Endodermal cell (in vitro differentiated cells): ENCODE results near the gene UPP1. TPM values are rescaled to one million over a fixed set of nuclear protein-coding genes. Genes with fewer than 3 reads are reported as not detected.

Experiments
- DNase-seq: peaks from one replicate; pipeline ENCODE4 v3.0.0-alpha.2; 2017
- H3K27ac ChIP-seq: 2 replicates; pipeline ENCODE4 v1.5.1; 2013; ENCODE audit warnings: mild to moderate bottlenecking, low read depth, low read length, moderate library complexity
- H3K27me3 ChIP-seq: 2 replicates; pipeline ENCODE4 v1.6.1; 2013; ENCODE audit warnings: mild to moderate bottlenecking, low read length, moderate library complexity; ENCODE audit not compliant: insufficient read depth, control insufficient read depth, poor library complexity, severe bottlenecking
- H3K36me3 ChIP-seq: 2 replicates; pipeline ENCODE4 v1.7.0; 2013; ENCODE audit warnings: mild to moderate bottlenecking, low read length, moderate library complexity; ENCODE audit not compliant: control insufficient read depth, insufficient read depth
- H3K4me1 ChIP-seq: one replicate; pipeline ENCODE4 v1.7.0; 2013; ENCODE audit warnings: low read length; ENCODE audit not compliant: control insufficient read depth, insufficient read depth
- H3K4me3 ChIP-seq: 2 replicates; pipeline ENCODE4 v1.5.1; 2013; ENCODE audit warnings: mild to moderate bottlenecking, low read length, moderate library complexity
- H3K9ac ChIP-seq: 2 replicates; pipeline ENCODE4 v1.6.1; 2013; ENCODE audit warnings: mild to moderate bottlenecking, low read length, moderate library complexity; ENCODE audit not compliant: poor library complexity, severe bottlenecking; ENCODE audit errors: extremely low read depth
- H3K9me3 ChIP-seq: 2 replicates; pipeline ENCODE4 v1.6.1; 2013; ENCODE audit warnings: mild to moderate bottlenecking, low read length, moderate library complexity; ENCODE audit not compliant: control insufficient read depth
- H3K27ac Mint-ChIP-seq: 2 replicates; pipeline ENCODE4 v1.8.0; 2020; ENCODE audit warnings: mixed read lengths
- H3K27me3 Mint-ChIP-seq: 2 replicates; pipeline ENCODE4 v1.8.0; 2021; ENCODE audit warnings: mild to moderate bottlenecking, mixed read lengths; ENCODE audit not compliant: insufficient read depth
- H3K36me3 Mint-ChIP-seq: 2 replicates; pipeline ENCODE4 v1.8.0; 2020; ENCODE audit warnings: low read depth, mixed read lengths
- H3K4me1 Mint-ChIP-seq: 2 replicates; pipeline ENCODE4 v1.8.0; 2020; ENCODE audit warnings: mixed read lengths
- H3K4me3 Mint-ChIP-seq: 2 replicates; pipeline ENCODE4 v1.8.0; 2020; ENCODE audit warnings: mild to moderate bottlenecking, moderate library complexity, mixed read lengths
- H3K9me3 Mint-ChIP-seq: 2 replicates; pipeline ENCODE4 v1.8.0; 2020; ENCODE audit warnings: mild to moderate bottlenecking, mixed read lengths
- CTCF ChIP-seq: fragments of 200-600 bp; sonication (generic); conservative IDR thresholded peaks from 2 replicates; pipeline ENCODE4 v1.5.0; 2021; ENCODE audit warnings: antibody characterized with exemption, mild to moderate bottlenecking
- WGBS, 2 experiments: methylation state at CpG; one replicate each; pipeline versions ENCODE4 v1.1.5 to v1.1.7; 2013; ENCODE audit warnings: missing lambda C conversion rate in 2 of 2, mixed read lengths in 1 of 2; ENCODE audit not compliant: insufficient coverage in 1 of 2, insufficient read length in 1 of 2; 5-methylcytosine and 5-hydroxymethylcytosine counted together
- total RNA-seq, 2 donors: library from RNA; stranded (reverse); fragmentation: NEBNext Ultra II Directional in 1 of 2; extraction: Animal tissue kit (Norgen Biotek cat#: 25700) in 1 of 2; gene quantifications; 2 replicates in 1 of 2; 3 replicates in 1 of 2; pipeline ENCODE4 v1.2.1, GENCODE V29; 2021

The UPP1 gene
- total RNA-seq, 2 donors from 2014 or later, result 40.5 to 46.3 TPM

GRCh38 chr7:48045195-48045765, 43.8 kb upstream of the UPP1 start:
- no peak for DNase-seq
- 81 to 82% methylated on average over 6 to 9 of the region's 9 CpGs for WGBS, 2 experiments
- Histone ChIP-seq H3K9ac (no peak overlapping the region), H3K27ac (no peak overlapping the region), H3K9me3 (no peaks in the 10 kb centered on the region), H3K36me3 (no peaks in the 10 kb centered on the region), H3K4me1 (no peaks in the 10 kb centered on the region), H3K27me3 (no peaks in the 10 kb centered on the region), H3K4me3 (no peak overlapping the region)
- Mint-ChIP-seq H3K4me3 (no peak overlapping the region), H3K36me3 (no peaks in the 10 kb centered on the region), H3K27me3 (no peaks in the 10 kb centered on the region), H3K9me3 (no peaks in the 10 kb centered on the region), H3K4me1 (peaks cover 16% of the 10 kb centered on the region), H3K27ac (no peak overlapping the region)
- TF ChIP-seq CTCF, result no peak

- no peak for TF ChIP-seq CTCF
- Mint-ChIP-seq H3K27ac (no peak overlapping the region), H3K9me3 (no peaks in the 10 kb centered on the region), H3K36me3 (no peaks in the 10 kb centered on the region), H3K4me1 (peaks cover 11% of the 10 kb centered on the region), H3K4me3 (no peak overlapping the region), H3K27me3 (no peaks in the 10 kb centered on the region)
- Histone ChIP-seq H3K27ac (no peak overlapping the region), H3K4me1 (no peaks in the 10 kb centered on the region), H3K36me3 (no peaks in the 10 kb centered on the region), H3K27me3 (no peaks in the 10 kb centered on the region), H3K9ac (no peak overlapping the region), H3K4me3 (no peak overlapping the region), H3K9me3 (no peaks in the 10 kb centered on the region)
- 86 to 97% methylated on average over 11 to 14 of the region's 14 CpGs for WGBS, 2 experiments
- DNase-seq, result no peak
Observed at GRCh38 chr7:48046458-48046857, 42.6 kb upstream of the UPP1 start.

- no peak for DNase-seq
- H3K27me3 ChIP-seq, result no peaks in the 10 kb centered on the region
- no peak overlapping the region for H3K27ac ChIP-seq
- no peaks in the 10 kb centered on the region for H3K9me3 ChIP-seq
- no peak overlapping the region for H3K4me3 Mint-ChIP-seq
- H3K9me3 Mint-ChIP-seq, result no peaks in the 10 kb centered on the region
- H3K4me3 ChIP-seq, result no peak overlapping the region
- no peaks in the 10 kb centered on the region for H3K27me3 Mint-ChIP-seq
- no peaks in the 10 kb centered on the region for H3K36me3 Mint-ChIP-seq
- peaks cover 2% of the 10 kb centered on the region for H3K4me1 Mint-ChIP-seq
- no peaks in the 10 kb centered on the region for H3K36me3 ChIP-seq
- no peaks in the 10 kb centered on the region for H3K4me1 ChIP-seq
- 95 to 96% methylated on average over 8 of the region's 8 CpGs for WGBS, 2 experiments
- H3K27ac Mint-ChIP-seq, result no peak overlapping the region
- no peak for TF ChIP-seq CTCF
- H3K9ac ChIP-seq, result no peak overlapping the region
Observed at GRCh38 chr7:48048113-48048512, 41.0 kb upstream of the UPP1 start.
